Measurements from ENCODE around the gene HNRNPUL2.

DNA sequence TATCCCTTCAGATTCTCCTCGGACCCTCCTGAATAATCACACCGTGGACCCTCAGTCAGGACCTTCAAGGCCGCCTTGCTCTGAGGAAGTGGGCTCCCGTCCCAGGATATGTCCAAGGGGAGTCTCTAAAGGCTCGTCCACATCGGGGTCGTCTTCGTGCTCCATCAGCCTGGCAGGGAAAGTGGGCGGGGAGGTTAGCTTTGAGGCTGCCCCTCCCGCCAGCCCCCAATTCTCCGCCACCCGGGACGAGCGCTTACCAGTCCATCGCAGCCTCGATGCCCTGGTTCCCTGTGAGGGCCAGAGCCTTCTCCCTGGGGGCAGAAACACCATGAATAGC, 48.9 kb downstream of the HNRNPUL2 start:
- TF ChIP-seq, protein P1, sequence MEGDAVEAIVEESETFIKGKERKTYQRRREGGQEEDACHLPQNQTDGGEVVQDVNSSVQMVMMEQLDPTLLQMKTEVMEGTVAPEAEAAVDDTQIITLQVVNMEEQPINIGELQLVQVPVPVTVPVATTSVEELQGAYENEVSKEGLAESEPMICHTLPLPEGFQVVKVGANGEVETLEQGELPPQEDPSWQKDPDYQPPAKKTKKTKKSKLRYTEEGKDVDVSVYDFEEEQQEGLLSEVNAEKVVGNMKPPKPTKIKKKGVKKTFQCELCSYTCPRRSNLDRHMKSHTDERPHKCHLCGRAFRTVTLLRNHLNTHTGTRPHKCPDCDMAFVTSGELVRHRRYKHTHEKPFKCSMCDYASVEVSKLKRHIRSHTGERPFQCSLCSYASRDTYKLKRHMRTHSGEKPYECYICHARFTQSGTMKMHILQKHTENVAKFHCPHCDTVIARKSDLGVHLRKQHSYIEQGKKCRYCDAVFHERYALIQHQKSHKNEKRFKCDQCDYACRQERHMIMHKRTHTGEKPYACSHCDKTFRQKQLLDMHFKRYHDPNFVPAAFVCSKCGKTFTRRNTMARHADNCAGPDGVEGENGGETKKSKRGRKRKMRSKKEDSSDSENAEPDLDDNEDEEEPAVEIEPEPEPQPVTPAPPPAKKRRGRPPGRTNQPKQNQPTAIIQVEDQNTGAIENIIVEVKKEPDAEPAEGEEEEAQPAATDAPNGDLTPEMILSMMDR (IDR thresholded peaks at IDR 0.05; ENCODE audit: low read length), result no peak
- TF ChIP-seq EZH2 (IDR thresholded peaks at IDR 0.05; ENCODE audit: borderline replicate concordance, low read length), result no peak

Data from OCI-LY1 (cell line).